ENCODE results near the gene HSPA5.

DNA sequence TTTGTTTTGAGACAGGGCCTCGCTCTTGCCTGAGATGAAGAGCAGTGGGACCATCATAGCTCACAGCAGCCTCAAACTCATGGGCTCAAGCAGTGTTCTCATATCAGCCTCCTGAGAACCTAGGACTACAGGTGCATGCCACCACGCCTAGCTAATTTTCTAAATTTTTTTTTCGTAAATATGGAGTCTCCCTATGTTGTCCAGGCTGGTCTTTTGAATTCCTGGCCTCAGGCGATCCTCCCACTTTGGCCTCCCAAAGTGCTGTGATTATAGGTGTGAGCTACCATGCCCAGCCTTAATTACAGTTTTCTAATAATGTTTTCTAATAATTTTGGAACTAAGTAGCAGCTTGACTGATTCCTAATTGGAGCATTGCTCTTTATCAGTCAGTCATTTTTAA, 35.6 kb upstream of the HSPA5 start:
- TF ChIP-seq GATA2 (IDR thresholded peaks at IDR 0.05; ENCODE audit: low read depth, low read length) (no peak), GATA3 (IDR thresholded peaks at IDR 0.05; ENCODE audit: low read depth, low read length) (no peak)
